ENCODE data around the gene ISM1. TPM values are rescaled to one million over a fixed set of nuclear protein-coding genes. Genes with fewer than 3 reads are reported as not detected.

ISM1 gene
- total and polyA plus RNA-seq, 2 of the 13 experiments (the other 11 are each of a cell fraction or from before 2014, with no cell fraction given) = 0.40 to 1.4 TPM

DNA sequence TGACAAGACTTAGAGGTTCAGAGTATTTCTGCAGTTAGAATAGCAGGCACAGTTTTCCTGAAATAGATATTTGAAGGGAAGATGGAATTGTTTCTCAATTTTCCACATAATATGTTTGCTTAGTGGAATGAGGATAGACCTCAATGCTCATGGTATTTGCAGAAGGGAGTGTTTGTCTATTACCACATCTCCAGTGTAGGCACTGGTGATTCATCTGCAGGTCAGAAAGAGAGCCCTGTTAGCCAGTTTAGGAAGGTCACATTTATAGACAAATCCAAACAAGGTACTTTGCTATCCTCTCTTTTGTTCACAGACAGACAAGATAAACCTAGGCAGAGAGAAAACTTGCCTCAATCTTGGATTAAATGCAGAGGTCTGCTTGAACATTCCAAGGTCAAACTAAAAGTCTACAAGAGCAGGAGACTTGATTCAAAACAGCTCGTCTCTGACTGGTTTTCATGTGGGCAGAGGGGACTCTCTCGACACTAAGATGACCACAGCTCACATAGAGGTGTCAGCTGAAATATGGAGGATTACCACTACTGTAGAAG, 22.8 kb downstream of the ISM1 start (continued):
- TF ChIP-seq SOX13 (IDR thresholded peaks at IDR 0.05) (peak; percentile 99), SOX13 (CRISPR knock-in tag; conservative IDR thresholded peaks at IDR 0.05 in 1 of 2, IDR thresholded peaks at IDR 0.05 in 1 of 2) (peak in 1 of 2 experiments; percentile 100; a peak in 2 of 4 replicates), AKAP8 (CRISPR knock-in tag; IDR thresholded peaks at IDR 0.05) (peak; percentile 54; the same call in 1 of the 2 replicates), KLF11 (CRISPR knock-in tag; IDR thresholded peaks at IDR 0.05) (peak; percentile 93), ZNF33B (CRISPR knock-in tag; IDR thresholded peaks at IDR 0.05) (peak; percentile 61; the same call in 1 of the 2 replicates), MYNN (CRISPR knock-in tag; IDR thresholded peaks at IDR 0.05; ENCODE audit: low read depth) (no peak), SIX4 (CRISPR knock-in tag; IDR thresholded peaks at IDR 0.05) (peak; percentile 93), ZNF562 (CRISPR knock-in tag; IDR thresholded peaks at IDR 0.05; ENCODE audit: borderline replicate concordance) (no peak), MATR3 (CRISPR knock-in tag; IDR thresholded peaks at IDR 0.05) (no peak), ZNF224 (CRISPR knock-in tag; IDR thresholded peaks at IDR 0.05) (no peak), ZSCAN9 (CRISPR knock-in tag; IDR thresholded peaks at IDR 0.05; ENCODE audit: borderline replicate concordance) (peak; percentile 97), FOSL1 (CRISPR knock-in tag; IDR thresholded peaks at IDR 0.05; ENCODE audit: borderline replicate concordance) (peak; percentile 100), AHR (CRISPR knock-in tag; IDR thresholded peaks at IDR 0.05) (no peak; the same call in 1 of the 2 replicates), MAFG (CRISPR knock-in tag; IDR thresholded peaks at IDR 0.05) (no peak)
- TF ChIP-seq, protein P1, sequence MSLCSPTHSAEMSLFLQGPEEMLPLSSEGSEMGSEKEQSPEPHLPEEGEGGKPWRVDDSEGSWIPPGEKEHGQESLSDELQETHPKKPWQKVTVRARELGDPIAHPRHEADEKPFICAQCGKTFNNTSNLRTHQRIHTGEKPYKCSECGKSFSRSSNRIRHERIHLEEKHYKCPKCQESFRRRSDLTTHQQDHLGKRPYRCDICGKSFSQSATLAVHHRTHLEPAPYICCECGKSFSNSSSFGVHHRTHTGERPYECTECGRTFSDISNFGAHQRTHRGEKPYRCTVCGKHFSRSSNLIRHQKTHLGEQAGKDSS (CRISPR knock-in tag; IDR thresholded peaks at IDR 0.05; ENCODE audit: borderline replicate concordance, low read depth) = peak; percentile 91
- TF ChIP-seq, protein P2, sequence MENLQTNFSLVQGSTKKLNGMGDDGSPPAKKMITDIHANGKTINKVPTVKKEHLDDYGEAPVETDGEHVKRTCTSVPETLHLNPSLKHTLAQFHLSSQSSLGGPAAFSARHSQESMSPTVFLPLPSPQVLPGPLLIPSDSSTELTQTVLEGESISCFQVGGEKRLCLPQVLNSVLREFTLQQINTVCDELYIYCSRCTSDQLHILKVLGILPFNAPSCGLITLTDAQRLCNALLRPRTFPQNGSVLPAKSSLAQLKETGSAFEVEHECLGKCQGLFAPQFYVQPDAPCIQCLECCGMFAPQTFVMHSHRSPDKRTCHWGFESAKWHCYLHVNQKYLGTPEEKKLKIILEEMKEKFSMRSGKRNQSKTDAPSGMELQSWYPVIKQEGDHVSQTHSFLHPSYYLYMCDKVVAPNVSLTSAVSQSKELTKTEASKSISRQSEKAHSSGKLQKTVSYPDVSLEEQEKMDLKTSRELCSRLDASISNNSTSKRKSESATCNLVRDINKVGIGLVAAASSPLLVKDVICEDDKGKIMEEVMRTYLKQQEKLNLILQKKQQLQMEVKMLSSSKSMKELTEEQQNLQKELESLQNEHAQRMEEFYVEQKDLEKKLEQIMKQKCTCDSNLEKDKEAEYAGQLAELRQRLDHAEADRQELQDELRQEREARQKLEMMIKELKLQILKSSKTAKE (CRISPR knock-in tag; IDR thresholded peaks at IDR 0.05; ENCODE audit: borderline replicate concordance) = peak; percentile 97
- TF ChIP-seq, protein P3, sequence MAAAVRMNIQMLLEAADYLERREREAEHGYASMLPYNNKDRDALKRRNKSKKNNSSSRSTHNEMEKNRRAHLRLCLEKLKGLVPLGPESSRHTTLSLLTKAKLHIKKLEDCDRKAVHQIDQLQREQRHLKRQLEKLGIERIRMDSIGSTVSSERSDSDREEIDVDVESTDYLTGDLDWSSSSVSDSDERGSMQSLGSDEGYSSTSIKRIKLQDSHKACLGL (CRISPR knock-in tag; IDR thresholded peaks at IDR 0.05) = no peak
- TF ChIP-seq, protein P4, sequence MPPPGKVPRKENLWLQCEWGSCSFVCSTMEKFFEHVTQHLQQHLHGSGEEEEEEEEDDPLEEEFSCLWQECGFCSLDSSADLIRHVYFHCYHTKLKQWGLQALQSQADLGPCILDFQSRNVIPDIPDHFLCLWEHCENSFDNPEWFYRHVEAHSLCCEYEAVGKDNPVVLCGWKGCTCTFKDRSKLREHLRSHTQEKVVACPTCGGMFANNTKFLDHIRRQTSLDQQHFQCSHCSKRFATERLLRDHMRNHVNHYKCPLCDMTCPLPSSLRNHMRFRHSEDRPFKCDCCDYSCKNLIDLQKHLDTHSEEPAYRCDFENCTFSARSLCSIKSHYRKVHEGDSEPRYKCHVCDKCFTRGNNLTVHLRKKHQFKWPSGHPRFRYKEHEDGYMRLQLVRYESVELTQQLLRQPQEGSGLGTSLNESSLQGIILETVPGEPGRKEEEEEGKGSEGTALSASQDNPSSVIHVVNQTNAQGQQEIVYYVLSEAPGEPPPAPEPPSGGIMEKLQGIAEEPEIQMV (CRISPR knock-in tag; IDR thresholded peaks at IDR 0.05; ENCODE audit: low read depth) = peak; percentile 88; the same call in 1 of the 2 replicates
- TF ChIP-seq, protein P5, sequence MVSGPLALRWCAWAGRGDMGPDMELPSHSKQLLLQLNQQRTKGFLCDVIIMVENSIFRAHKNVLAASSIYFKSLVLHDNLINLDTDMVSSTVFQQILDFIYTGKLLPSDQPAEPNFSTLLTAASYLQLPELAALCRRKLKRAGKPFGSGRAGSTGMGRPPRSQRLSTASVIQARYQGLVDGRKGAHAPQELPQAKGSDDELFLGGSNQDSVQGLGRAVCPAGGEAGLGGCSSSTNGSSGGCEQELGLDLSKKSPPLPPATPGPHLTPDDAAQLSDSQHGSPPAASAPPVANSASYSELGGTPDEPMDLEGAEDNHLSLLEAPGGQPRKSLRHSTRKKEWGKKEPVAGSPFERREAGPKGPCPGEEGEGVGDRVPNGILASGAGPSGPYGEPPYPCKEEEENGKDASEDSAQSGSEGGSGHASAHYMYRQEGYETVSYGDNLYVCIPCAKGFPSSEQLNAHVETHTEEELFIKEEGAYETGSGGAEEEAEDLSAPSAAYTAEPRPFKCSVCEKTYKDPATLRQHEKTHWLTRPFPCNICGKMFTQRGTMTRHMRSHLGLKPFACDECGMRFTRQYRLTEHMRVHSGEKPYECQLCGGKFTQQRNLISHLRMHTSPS (CRISPR knock-in tag; IDR thresholded peaks at IDR 0.05; ENCODE audit: low read depth) = no peak
- TF ChIP-seq, protein P6, sequence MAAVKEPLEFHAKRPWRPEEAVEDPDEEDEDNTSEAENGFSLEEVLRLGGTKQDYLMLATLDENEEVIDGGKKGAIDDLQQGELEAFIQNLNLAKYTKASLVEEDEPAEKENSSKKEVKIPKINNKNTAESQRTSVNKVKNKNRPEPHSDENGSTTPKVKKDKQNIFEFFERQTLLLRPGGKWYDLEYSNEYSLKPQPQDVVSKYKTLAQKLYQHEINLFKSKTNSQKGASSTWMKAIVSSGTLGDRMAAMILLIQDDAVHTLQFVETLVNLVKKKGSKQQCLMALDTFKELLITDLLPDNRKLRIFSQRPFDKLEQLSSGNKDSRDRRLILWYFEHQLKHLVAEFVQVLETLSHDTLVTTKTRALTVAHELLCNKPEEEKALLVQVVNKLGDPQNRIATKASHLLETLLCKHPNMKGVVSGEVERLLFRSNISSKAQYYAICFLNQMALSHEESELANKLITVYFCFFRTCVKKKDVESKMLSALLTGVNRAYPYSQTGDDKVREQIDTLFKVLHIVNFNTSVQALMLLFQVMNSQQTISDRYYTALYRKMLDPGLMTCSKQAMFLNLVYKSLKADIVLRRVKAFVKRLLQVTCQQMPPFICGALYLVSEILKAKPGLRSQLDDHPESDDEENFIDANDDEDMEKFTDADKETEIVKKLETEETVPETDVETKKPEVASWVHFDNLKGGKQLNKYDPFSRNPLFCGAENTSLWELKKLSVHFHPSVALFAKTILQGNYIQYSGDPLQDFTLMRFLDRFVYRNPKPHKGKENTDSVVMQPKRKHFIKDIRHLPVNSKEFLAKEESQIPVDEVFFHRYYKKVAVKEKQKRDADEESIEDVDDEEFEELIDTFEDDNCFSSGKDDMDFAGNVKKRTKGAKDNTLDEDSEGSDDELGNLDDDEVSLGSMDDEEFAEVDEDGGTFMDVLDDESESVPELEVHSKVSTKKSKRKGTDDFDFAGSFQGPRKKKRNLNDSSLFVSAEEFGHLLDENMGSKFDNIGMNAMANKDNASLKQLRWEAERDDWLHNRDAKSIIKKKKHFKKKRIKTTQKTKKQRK (IDR thresholded peaks at IDR 0.05; ENCODE audit: low read length) = no peak

Data from HepG2 (cell line).